Retinal pigment epithelial cell (primary cell): Measurements from ENCODE around the gene RGS16.

Experiments used
- DNase-seq: peaks from one replicate; pipeline ENCODE4 v3.0.0-alpha.2; 2010; ENCODE audit warnings: low read depth
- H3K4me3 ChIP-seq: 2 replicates; pipeline ENCODE4 v1.5.1; 2011; ENCODE audit warnings: mild to moderate bottlenecking, low read length, control low read depth, moderate library complexity
- TF ChIP-seq, protein P1 (sequence below): conservative IDR thresholded peaks from 2 replicates; pipeline ENCODE4 v1.5.1; 2011; ENCODE audit warnings: low read depth, low read length, control low read depth, inconsistent platforms

RGS16 gene

DNA sequence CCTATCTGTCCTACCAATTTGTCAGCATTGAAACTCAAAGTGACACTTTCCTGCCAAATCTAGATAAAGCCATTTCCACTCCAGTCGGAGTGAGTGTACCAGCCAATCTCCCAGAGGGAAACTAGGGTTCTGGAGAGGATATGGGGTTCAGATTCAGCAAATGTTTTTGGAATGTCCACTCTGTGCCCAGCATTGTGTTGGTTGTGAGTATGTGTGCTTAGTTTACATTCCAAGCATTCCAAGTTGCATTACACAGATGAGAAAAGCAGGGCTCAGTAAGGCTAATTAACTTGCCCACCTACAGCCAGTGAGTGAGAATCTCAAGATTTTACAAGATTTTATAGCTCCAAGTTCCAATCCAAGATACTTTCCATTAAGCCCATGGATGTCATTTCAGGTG is 26.4 kb upstream of the RGS16 start:
- H3K4me3 ChIP-seq, result no peak overlapping the region
- TF ChIP-seq, protein P1, sequence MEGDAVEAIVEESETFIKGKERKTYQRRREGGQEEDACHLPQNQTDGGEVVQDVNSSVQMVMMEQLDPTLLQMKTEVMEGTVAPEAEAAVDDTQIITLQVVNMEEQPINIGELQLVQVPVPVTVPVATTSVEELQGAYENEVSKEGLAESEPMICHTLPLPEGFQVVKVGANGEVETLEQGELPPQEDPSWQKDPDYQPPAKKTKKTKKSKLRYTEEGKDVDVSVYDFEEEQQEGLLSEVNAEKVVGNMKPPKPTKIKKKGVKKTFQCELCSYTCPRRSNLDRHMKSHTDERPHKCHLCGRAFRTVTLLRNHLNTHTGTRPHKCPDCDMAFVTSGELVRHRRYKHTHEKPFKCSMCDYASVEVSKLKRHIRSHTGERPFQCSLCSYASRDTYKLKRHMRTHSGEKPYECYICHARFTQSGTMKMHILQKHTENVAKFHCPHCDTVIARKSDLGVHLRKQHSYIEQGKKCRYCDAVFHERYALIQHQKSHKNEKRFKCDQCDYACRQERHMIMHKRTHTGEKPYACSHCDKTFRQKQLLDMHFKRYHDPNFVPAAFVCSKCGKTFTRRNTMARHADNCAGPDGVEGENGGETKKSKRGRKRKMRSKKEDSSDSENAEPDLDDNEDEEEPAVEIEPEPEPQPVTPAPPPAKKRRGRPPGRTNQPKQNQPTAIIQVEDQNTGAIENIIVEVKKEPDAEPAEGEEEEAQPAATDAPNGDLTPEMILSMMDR, result no peak
- no peak for DNase-seq

DNA sequence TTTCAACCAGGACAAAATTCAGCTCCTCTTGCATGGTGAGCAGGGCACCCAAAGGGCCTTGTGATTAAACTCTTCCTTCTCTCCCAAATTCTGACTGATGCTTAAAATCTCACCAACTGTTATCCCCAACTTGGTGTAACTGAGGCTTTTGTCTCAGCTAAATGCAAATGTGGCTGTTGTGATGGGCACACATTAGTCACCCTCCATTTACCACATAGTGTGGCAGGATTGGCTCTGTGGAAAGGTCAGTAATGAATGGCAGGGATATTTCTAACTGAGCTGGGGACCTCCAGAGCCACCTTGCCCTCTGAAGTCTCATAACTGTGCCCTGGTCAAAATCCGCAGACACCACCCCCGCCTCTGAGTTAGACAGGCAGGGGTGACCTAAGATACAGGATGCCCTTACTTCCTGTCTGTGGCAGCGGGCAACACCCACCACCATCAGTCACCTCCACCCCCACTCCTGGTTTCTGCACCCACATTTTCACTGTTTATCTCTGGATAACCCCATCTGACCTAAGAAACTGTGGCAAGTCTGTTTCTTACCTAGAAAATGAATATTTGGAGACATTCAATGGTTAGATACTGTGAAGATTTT is 25.4 kb upstream of the RGS16 start:
- no peak for DNase-seq
- TF ChIP-seq, protein P1, result no peak
- H3K4me3 ChIP-seq, result no peak overlapping the region

DNA sequence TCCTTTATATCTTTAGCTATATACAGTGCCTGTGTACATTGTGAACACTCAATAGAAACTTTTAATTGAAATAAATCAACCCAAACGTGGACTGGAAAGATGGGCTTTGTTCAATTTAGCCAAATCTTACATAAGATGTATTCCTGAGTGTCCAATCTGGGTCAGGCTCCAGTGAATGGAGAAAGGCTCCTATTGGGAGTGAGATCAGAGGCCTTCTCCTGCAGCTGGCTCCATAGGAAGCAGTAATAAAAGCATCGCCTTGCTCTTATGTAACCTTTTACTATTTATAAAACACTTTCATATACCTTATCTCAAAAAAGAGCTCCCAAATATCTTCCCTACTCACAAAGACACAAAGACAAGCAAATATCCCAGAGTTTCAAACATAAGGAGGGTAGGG is 24.9 kb upstream of the RGS16 start:
- H3K4me3 ChIP-seq, result no peak overlapping the region
- TF ChIP-seq, protein P1, result no peak
- no peak for DNase-seq

DNA sequence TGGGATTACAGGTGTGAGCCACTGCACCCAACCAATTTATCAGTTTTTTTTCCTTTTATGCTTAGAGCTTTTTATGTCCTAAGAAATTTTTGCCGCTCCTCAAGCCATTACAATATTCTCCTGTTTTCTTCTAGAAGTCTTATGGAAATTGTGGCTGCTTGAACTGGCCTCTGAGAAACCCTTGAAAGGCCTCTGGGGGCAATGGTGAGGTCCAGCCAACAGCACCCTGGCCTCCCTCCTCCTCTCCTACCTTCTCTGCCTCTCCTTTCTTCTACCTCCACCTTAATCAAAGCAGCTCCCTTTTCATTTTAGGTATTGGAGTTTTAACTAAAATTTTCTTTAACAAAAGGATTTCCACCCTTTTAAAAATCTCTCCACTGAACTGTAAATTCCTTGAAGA is 24.5 kb upstream of the RGS16 start:
- no peak overlapping the region for H3K4me3 ChIP-seq
- no peak for DNase-seq
- TF ChIP-seq, protein P1, result no peak

DNA sequence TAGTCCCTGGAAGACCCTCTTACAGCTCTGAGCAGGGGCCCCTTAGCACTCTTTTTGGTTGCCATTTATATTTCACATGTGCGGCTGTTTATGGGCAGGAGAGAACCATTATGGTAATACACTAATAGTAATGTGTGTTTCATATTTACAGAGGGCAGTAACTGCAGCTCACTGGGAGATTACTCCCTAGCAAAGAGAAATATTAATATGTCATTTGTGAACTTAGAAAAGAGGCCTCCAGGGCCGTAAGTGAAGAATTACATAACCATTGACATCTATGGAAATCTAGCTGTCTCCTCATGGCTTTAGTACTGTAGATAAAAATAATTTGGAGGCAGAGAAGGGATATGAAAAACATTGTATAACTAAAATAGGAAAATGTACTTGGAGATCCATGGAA is 23.4 kb upstream of the RGS16 start:
- no peak overlapping the region for H3K4me3 ChIP-seq
- TF ChIP-seq, protein P1, result no peak
- no peak for DNase-seq

DNA sequence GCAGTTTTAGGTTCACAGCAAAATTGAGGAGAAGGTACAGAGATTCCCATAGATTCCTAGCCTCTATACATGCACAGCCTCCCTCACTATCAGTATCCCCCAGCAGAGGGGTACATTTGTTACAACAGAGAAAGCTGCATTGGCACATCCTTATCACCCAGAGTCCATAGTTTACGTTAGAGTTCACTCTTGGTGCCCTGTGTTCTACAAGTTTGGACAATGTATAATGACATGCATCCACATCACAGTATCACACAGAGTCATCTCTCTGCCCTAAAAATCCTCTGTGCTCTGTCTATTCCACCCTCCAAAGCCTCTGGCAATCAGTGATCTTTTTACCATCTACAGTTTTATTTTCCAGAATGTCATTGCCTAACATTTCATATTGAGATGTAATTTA is 22.3 kb upstream of the RGS16 start:
- TF ChIP-seq, protein P1, result no peak
- DNase-seq, result no peak
- no peak overlapping the region for H3K4me3 ChIP-seq

DNA sequence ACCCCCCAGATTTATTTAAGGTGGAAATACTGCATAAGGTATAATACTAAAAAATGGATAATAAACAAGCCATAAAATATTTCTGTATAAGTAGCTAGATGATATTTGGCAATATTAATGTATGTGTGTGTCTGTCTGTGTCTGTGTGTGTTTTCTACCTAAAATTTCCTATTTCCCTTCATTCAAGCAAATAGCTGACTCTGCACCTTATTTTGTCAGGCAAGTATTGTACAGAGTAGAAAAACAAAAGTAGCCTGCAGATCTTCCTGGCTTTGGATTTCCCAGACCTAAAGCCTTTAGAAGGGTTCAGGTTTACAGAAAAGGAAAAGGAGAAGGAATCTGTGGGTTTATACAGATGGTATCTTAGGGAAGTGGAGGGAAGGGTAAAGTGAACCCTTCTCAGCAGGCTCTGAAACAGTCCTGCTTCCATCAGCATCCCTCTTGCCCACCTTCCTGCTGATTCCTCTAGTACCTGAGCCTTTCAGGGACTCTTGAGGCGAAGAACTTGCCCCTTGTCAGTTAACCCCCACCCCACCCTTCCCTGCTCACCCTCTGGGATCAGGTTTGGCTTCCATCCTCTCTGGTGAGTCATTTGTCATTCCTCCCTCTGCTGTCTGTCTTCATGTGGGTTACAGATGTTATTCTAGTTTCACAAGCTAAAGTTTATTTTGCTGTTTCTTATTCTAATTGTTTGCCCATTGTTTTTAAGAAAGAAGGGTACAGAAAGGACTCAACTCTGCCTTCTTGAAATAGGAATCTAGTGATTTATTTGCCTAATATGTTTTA is 21.7 kb upstream of the RGS16 start:
- TF ChIP-seq, protein P1, result no peak
- no peak for DNase-seq

More for the DNA sequence above, 21.7 kb upstream of the RGS16 start:
- no peak overlapping the region for H3K4me3 ChIP-seq
